Gastrocnemius medialis (tissue), 4 donors: ENCODE data around the gene SVOPL.

ENCODE experiments used
- POLR2A ChIP-seq, 2 donors: fragments of 450-650 bp; IDR thresholded peaks; one replicate each; pipeline ENCODE4 v1.6.1; 2017; ENCODE audit warnings: antibody characterized with exemption in 2 of 2, mild to moderate bottlenecking in 2 of 2, moderate library complexity in 2 of 2
- TF ChIP-seq, protein P1 (sequence below), 5 experiments: fragments of 450-650 bp in 3 of 5; fragments of 200-600 bp in 2 of 5; sonication (generic) in 2 of 5; IDR thresholded peaks in 4 of 5; conservative IDR thresholded peaks in 1 of 5; 1 replicate in 4 of 5; 2 replicates in 1 of 5; pipeline ENCODE4 v1.5.1; 2016 to 2019; ENCODE audit warnings: antibody characterized with exemption in 5 of 5, mild to moderate bottlenecking in 3 of 5, moderate library complexity in 3 of 5

DNA sequence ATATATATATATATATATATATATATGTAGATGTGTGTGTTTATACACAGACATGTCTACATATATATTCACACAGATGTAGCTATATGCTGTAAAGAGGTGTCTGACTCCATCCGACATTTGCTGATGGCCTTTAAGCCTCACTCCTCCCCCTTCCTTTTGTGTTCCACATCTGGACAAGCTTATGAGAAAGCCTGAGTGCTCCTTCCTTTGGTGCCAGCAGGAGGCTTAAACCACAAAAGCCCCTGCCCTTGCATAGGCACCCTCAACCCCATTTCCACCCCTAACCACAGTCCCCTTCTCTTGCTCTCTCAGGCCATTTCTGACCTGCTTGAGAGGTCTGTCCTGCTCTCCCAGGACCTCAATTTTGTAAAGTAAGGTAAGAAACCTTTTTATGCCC, 98.7 kb downstream of the SVOPL start:
- TF ChIP-seq, protein P1, sequence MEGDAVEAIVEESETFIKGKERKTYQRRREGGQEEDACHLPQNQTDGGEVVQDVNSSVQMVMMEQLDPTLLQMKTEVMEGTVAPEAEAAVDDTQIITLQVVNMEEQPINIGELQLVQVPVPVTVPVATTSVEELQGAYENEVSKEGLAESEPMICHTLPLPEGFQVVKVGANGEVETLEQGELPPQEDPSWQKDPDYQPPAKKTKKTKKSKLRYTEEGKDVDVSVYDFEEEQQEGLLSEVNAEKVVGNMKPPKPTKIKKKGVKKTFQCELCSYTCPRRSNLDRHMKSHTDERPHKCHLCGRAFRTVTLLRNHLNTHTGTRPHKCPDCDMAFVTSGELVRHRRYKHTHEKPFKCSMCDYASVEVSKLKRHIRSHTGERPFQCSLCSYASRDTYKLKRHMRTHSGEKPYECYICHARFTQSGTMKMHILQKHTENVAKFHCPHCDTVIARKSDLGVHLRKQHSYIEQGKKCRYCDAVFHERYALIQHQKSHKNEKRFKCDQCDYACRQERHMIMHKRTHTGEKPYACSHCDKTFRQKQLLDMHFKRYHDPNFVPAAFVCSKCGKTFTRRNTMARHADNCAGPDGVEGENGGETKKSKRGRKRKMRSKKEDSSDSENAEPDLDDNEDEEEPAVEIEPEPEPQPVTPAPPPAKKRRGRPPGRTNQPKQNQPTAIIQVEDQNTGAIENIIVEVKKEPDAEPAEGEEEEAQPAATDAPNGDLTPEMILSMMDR (IDR thresholded peaks at IDR 0.05 in 4 of 5, conservative IDR thresholded peaks at IDR 0.05 in 1 of 5) = no peak
- no peak for TF ChIP-seq POLR2A (IDR thresholded peaks at IDR 0.05)
